GM23338 (cell line): ENCODE measurements around the gene UBE2J1. TPM values are rescaled to one million over a fixed set of nuclear protein-coding genes. Genes with fewer than 3 reads are reported as not detected.
"Not testable (repeated sequence)": the region's sequence is repeated elsewhere in the genome, so short reads cannot be mapped to it uniquely, and the experiment has no call there.

Source experiments
- ATAC-seq: fragments of 200-7000 bp; cut with Tn5 transposase; 3 replicates; pipeline ENCODE4 v1.9.1; 2020
- DNase-seq: peaks from one replicate; pipeline ENCODE4 v3.0.0-alpha.2; 2015; ENCODE audit warnings: low spot score
- H2AFZ ChIP-seq: fragments of 200-600 bp; sonication (generic); 2 replicates; pipeline ENCODE4 v1.8.0; 2016; ENCODE audit warnings: antibody characterized with exemption, mild to moderate bottlenecking, moderate library complexity
- H3F3A ChIP-seq: fragments of 200-600 bp; sonication (generic); replicated peaks from 2 replicates; pipeline ENCODE4 v1.8.0; 2017; ENCODE audit warnings: antibody characterized with exemption, mixed run types, low read depth
- H3K27ac ChIP-seq: fragments of 200-600 bp; sonication (generic); 2 replicates; pipeline ENCODE4 v1.6.1; 2016; ENCODE audit warnings: low read depth
- H3K27me3 ChIP-seq: fragments of 200-600 bp; sonication (generic); 2 replicates; pipeline ENCODE4 v1.8.0; 2016; ENCODE audit warnings: mild to moderate bottlenecking, mixed run types, moderate library complexity; ENCODE audit not compliant: insufficient read depth
- H3K36me3 ChIP-seq: fragments of 200-600 bp; sonication (generic); 2 replicates; pipeline ENCODE4 v1.8.0; 2016; ENCODE audit warnings: mild to moderate bottlenecking; ENCODE audit not compliant: insufficient read depth
- H3K4me1 ChIP-seq: fragments of 200-600 bp; sonication (generic); 2 replicates; pipeline ENCODE4 v1.8.0; 2016; ENCODE audit warnings: mild to moderate bottlenecking, moderate library complexity; ENCODE audit not compliant: insufficient read depth
- H3K4me2 ChIP-seq: fragments of 200-600 bp; sonication (generic); 2 replicates; pipeline ENCODE4 v1.7.1; 2017; ENCODE audit warnings: mixed run types
- H3K4me3 ChIP-seq: fragments of 200-600 bp; sonication (generic); 2 replicates; pipeline ENCODE4 v1.6.1; 2016; ENCODE audit warnings: mixed run types
- H3K79me2 ChIP-seq: fragments of 200-600 bp; sonication (generic); replicated peaks from 2 replicates; pipeline ENCODE4 v1.8.0; 2017; ENCODE audit warnings: mild to moderate bottlenecking; ENCODE audit not compliant: insufficient read depth
- H3K9me2 ChIP-seq: fragments of 200-600 bp; sonication (generic); 2 replicates; pipeline ENCODE4 v1.8.0; 2017; ENCODE audit not compliant: insufficient read depth
- H4K20me1 ChIP-seq: fragments of 200-600 bp; sonication (generic); replicated peaks from 2 replicates; pipeline ENCODE4 v1.8.0; 2017; ENCODE audit warnings: mild to moderate bottlenecking; ENCODE audit not compliant: insufficient read depth
- H3K27ac Mint-ChIP-seq: 2 replicates; pipeline ENCODE4 v1.8.0; 2020; ENCODE audit warnings: inconsistent platforms, mild to moderate bottlenecking, moderate library complexity, mixed read lengths
- H3K27me3 Mint-ChIP-seq: 3 replicates; pipeline ENCODE4 v1.8.0; 2022; ENCODE audit warnings: low read depth, mild to moderate bottlenecking, moderate library complexity, mixed read lengths, inconsistent platforms; ENCODE audit not compliant: insufficient read depth, poor library complexity
- H3K36me3 Mint-ChIP-seq: 3 replicates; pipeline ENCODE4 v1.8.0; 2021; ENCODE audit warnings: low read depth, mild to moderate bottlenecking, inconsistent platforms, moderate library complexity, mixed read lengths
- H3K4me1 Mint-ChIP-seq: 3 replicates; pipeline ENCODE4 v1.8.0; 2020; ENCODE audit warnings: mild to moderate bottlenecking, inconsistent platforms, mixed read lengths
- H3K4me3 Mint-ChIP-seq: 3 replicates; pipeline ENCODE4 v1.8.0; 2021; ENCODE audit warnings: moderate library complexity, mild to moderate bottlenecking, inconsistent platforms, mixed read lengths
- H3K9me3 Mint-ChIP-seq: 3 replicates; pipeline ENCODE4 v1.8.0; 2020; ENCODE audit warnings: moderate library complexity, mild to moderate bottlenecking, inconsistent platforms, mixed read lengths
- CREB1 ChIP-seq: fragments of 250-450 bp; sonication (Bioruptor Pico); IDR thresholded peaks from 2 replicates; pipeline ENCODE4 v1.5.0; 2020; ENCODE audit warnings: low read depth, mild to moderate bottlenecking, moderate library complexity
- CTCF ChIP-seq, 2 experiments: fragments of 200-600 bp in 1 of 2; sonication (generic) in 1 of 2; conservative IDR thresholded peaks; 2 replicates each; pipeline versions ENCODE4 v1.5.1 to v1.6.1; 2016 to 2017; ENCODE audit warnings: antibody characterized with exemption in 2 of 2, low read depth in 2 of 2, mild to moderate bottlenecking in 2 of 2, moderate library complexity in 1 of 2
- ETS1 ChIP-seq: IDR thresholded peaks from 2 replicates; pipeline ENCODE4 v1.6.1; 2016; ENCODE audit warnings: antibody characterized with exemption
- EZH2 ChIP-seq: fragments of 200-600 bp; sonication (generic); IDR thresholded peaks from one replicate; pipeline ENCODE4 v1.8.0; 2017; ENCODE audit warnings: antibody characterized with exemption, mild to moderate bottlenecking, low read depth; ENCODE audit not compliant: unreplicated experiment
- EZH2phosphoT487 ChIP-seq: fragments of 200-600 bp; sonication (generic); IDR thresholded peaks from one replicate; pipeline ENCODE4 v1.8.1; 2018; ENCODE audit warnings: antibody characterized with exemption; ENCODE audit not compliant: unreplicated experiment
- NANOG ChIP-seq: IDR thresholded peaks from 2 replicates; pipeline ENCODE4 v1.6.1; 2016; ENCODE audit warnings: antibody characterized with exemption, borderline replicate concordance
- POLR2AphosphoS5 ChIP-seq: IDR thresholded peaks from 2 replicates; pipeline ENCODE4 v1.6.1; 2016; ENCODE audit warnings: antibody characterized with exemption, low read depth
- STAT1 ChIP-seq: IDR thresholded peaks from one replicate; pipeline ENCODE4 v1.6.1; 2016; ENCODE audit warnings: antibody characterized with exemption; ENCODE audit not compliant: unreplicated experiment
- ZNF114 ChIP-seq: fragments of 250-450 bp; sonication (Bioruptor Pico); IDR thresholded peaks from 2 replicates; pipeline ENCODE4 v1.5.0; 2020; ENCODE audit warnings: mild to moderate bottlenecking, moderate library complexity
- ZNF331 ChIP-seq: fragments of 250-450 bp; sonication (Bioruptor Pico); IDR thresholded peaks from 2 replicates; pipeline ENCODE4 v1.5.0; 2020; ENCODE audit warnings: low read depth, mild to moderate bottlenecking, moderate library complexity
- ZNF462 ChIP-seq: fragments of 250-450 bp; sonication (Bioruptor Pico); IDR thresholded peaks from 2 replicates; pipeline ENCODE4 v1.5.0; 2020; ENCODE audit warnings: mild to moderate bottlenecking, moderate library complexity
- polyA plus RNA-seq: library from polyadenylated mRNA; unstranded; fragments of >200 nt; fragmentation: Nextera tagmentation; extraction: Ambion mirVana; gene quantifications from 2 replicates; pipeline ENCODE4 v1.2.1, GENCODE V29; 2016
- total RNA-seq: library from RNA; depleted of rRNA; stranded (reverse); fragments of >200 nt; shearing (Covaris generic); gene quantifications from 2 replicates; pipeline ENCODE4 v1.2.3, GENCODE V29; 2014

Gene UBE2J1
- total and polyA plus RNA-seq, 2 experiments from 2014 or later: 7.5 to 13.1 TPM

GRCh38 chr6:89308525-89309395 lies 43.8 kb downstream of the UBE2J1 start:
- Histone ChIP-seq H3F3A (no peaks in the 10 kb centered on the region), H2AFZ (0 out of 2 replicates have a peak overlapping the region, but pooled peaks have one; percentile 14), H3K27me3 (no peaks in the 10 kb centered on the region), H3K4me1 (no peaks in the 10 kb centered on the region), H3K4me3 (no peak overlapping the region), H3K79me2 (no peaks in the 10 kb centered on the region), H3K4me2 (no peak overlapping the region), H3K27ac (no peak overlapping the region), H3K9me2 (no peaks in the 10 kb centered on the region), H4K20me1 (no peaks in the 10 kb centered on the region), H3K36me3 (no peaks in the 10 kb centered on the region)
- no peak overlapping the region for H3K27ac Mint-ChIP-seq
- TF ChIP-seq EZH2 (no peak), NANOG (no peak), ZNF114 (CRISPR knock-in tag) (no peak), CREB1 (CRISPR knock-in tag) (no peak), CTCF (conservative IDR thresholded peaks at IDR 0.05; ENCODE audit: low read depth in 2 of 2) (no peak), ZNF462 (CRISPR knock-in tag) (no peak), STAT1 (no peak), POLR2AphosphoS5 (no peak), ETS1 (no peak), EZH2phosphoT487 (no peak), ZNF331 (no peak)
- no peak for ATAC-seq
- peaks cover 6% of the 10 kb centered on the region for H3K27me3 Mint-ChIP-seq
- no peaks in the 10 kb centered on the region for H3K36me3 Mint-ChIP-seq
- H3K4me3 Mint-ChIP-seq: no peak overlapping the region
- H3K4me1 Mint-ChIP-seq: peaks cover 16% of the 10 kb centered on the region
- H3K9me3 Mint-ChIP-seq: no peaks in the 10 kb centered on the region
- DNase-seq: no peak

GRCh38 chr6:89304517-89304916 lies 48.0 kb downstream of the UBE2J1 start:
- H3K36me3 Mint-ChIP-seq, H3K9me3 Mint-ChIP-seq: not testable (repeated sequence)

More at GRCh38 chr6:89304517-89304916, 48.0 kb downstream of the UBE2J1 start:
- not testable (repeated sequence) for H3K4me3 Mint-ChIP-seq, H3K4me1 ChIP-seq, H3K27ac ChIP-seq, H4K20me1 ChIP-seq, H3K27me3 Mint-ChIP-seq, ATAC-seq, H3K27ac Mint-ChIP-seq, H3K27me3 ChIP-seq, DNase-seq, H3K4me2 ChIP-seq, H3K9me2 ChIP-seq, H3K36me3 ChIP-seq, H2AFZ ChIP-seq, H3K79me2 ChIP-seq, H3F3A ChIP-seq, H3K4me3 ChIP-seq, H3K4me1 Mint-ChIP-seq
